Measurements from ENCODE around the gene VSNL1. TPM values are rescaled to one million over a fixed set of nuclear protein-coding genes. Genes with fewer than 3 reads are reported as not detected.

VSNL1 gene
- total and polyA plus RNA-seq, 2 experiments from 2014 or later, result 102 to 112 TPM

DNA sequence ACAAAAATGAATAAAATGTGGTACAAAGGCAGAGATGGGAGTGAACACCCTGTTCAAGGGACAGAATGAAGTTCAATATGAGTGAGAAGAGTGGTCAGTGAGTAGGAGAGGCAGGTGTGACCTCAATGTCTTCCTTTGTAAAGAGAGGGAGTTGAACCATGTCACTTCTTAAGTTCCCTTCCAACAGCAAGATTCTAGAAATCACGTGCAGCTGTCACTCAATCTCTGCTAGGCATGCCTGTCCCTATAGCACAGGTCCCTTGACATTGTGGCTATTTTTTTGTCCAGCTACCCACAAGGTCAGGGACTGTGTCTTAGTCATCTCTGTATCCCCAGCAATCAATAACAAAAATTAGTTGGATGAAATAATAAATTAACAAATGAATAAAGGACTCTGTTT, 66.9 kb downstream of the VSNL1 start:
- Histone ChIP-seq H2AFZ (no peak overlapping the region), H3K4me1 (ENCODE audit: insufficient read depth) (peaks cover 9% of the 10 kb centered on the region), H3K27ac (ENCODE audit: low read depth) (no peak overlapping the region), H3K4me2 (no peak overlapping the region), H3K4me3 (no peak overlapping the region), H3K79me2 (replicated peaks; ENCODE audit: insufficient read depth) (no peaks in the 10 kb centered on the region), H3F3A (replicated peaks; ENCODE audit: low read depth) (no peaks in the 10 kb centered on the region), H3K27me3 (ENCODE audit: insufficient read depth) (no peaks in the 10 kb centered on the region), H3K36me3 (ENCODE audit: insufficient read depth) (0 out of 2 replicates have a peak, but pooled peaks cover 3% of the 10 kb centered on the region), H3K9me2 (ENCODE audit: insufficient read depth) (0 out of 2 replicates have a peak, but pooled peaks cover 7% of the 10 kb centered on the region), H4K20me1 (replicated peaks; ENCODE audit: insufficient read depth) (peaks cover 20% of the 10 kb centered on the region)
- H3K36me3 Mint-ChIP-seq (ENCODE audit: low read depth), result peaks cover 39% of the 10 kb centered on the region
- H3K4me3 Mint-ChIP-seq, result no peak overlapping the region
- H3K27me3 Mint-ChIP-seq (ENCODE audit: insufficient read depth, low read depth, poor library complexity), result peaks cover 2% of the 10 kb centered on the region
- DNase-seq (ENCODE audit: low spot score), result no peak
- TF ChIP-seq EZH2phosphoT487 (IDR thresholded peaks at IDR 0.05; ENCODE audit: unreplicated experiment), result no peak
- TF ChIP-seq POLR2AphosphoS5 (IDR thresholded peaks at IDR 0.05; ENCODE audit: low read depth), result no peak
- no peak for TF ChIP-seq ZNF331 (CRISPR knock-in tag; IDR thresholded peaks at IDR 0.05; ENCODE audit: low read depth)
- no peak for TF ChIP-seq ETS1 (IDR thresholded peaks at IDR 0.05)
- TF ChIP-seq EZH2 (IDR thresholded peaks at IDR 0.05; ENCODE audit: low read depth, unreplicated experiment), result no peak
- peaks cover 14% of the 10 kb centered on the region for H3K4me1 Mint-ChIP-seq
- no peak for ATAC-seq
- H3K27ac Mint-ChIP-seq, result no peak overlapping the region
- H3K9me3 Mint-ChIP-seq, result no peaks in the 10 kb centered on the region

GRCh38 chr2:17608251-17608650, 67.8 kb downstream of the VSNL1 start:
- Histone ChIP-seq H3K36me3 (ENCODE audit: insufficient read depth) (0 out of 2 replicates have a peak, but pooled peaks cover 3% of the 10 kb centered on the region), H4K20me1 (replicated peaks; ENCODE audit: insufficient read depth) (peaks cover 19% of the 10 kb centered on the region), H3K4me1 (ENCODE audit: insufficient read depth) (peaks cover 9% of the 10 kb centered on the region), H3K4me3 (no peak overlapping the region), H3K9me2 (ENCODE audit: insufficient read depth) (0 out of 2 replicates have a peak, but pooled peaks cover 7% of the 10 kb centered on the region), H2AFZ (no peak overlapping the region), H3K79me2 (replicated peaks; ENCODE audit: insufficient read depth) (no peaks in the 10 kb centered on the region), H3K4me2 (no peak overlapping the region), H3K27me3 (ENCODE audit: insufficient read depth) (no peaks in the 10 kb centered on the region), H3K27ac (ENCODE audit: low read depth) (no peak overlapping the region), H3F3A (replicated peaks; ENCODE audit: low read depth) (no peaks in the 10 kb centered on the region)
- Mint-ChIP-seq H3K27me3 (ENCODE audit: insufficient read depth, low read depth, poor library complexity) (peaks cover 2% of the 10 kb centered on the region), H3K9me3 (no peaks in the 10 kb centered on the region), H3K36me3 (ENCODE audit: low read depth) (peaks cover 34% of the 10 kb centered on the region), H3K4me3 (no peak overlapping the region), H3K27ac (no peak overlapping the region), H3K4me1 (peaks cover 12% of the 10 kb centered on the region)
- no peak for DNase-seq (ENCODE audit: low spot score)
- no peak for ATAC-seq
- TF ChIP-seq ETS1 (IDR thresholded peaks at IDR 0.05) (no peak), NANOG (IDR thresholded peaks at IDR 0.05; ENCODE audit: borderline replicate concordance) (no peak), REST (IDR thresholded peaks at IDR 0.05; ENCODE audit: unreplicated experiment) (no peak), JUNB (IDR thresholded peaks at IDR 0.05; ENCODE audit: unreplicated experiment) (no peak), CREB1 (CRISPR knock-in tag; IDR thresholded peaks at IDR 0.05; ENCODE audit: low read depth) (no peak), ZNF114 (CRISPR knock-in tag; IDR thresholded peaks at IDR 0.05) (no peak), ZNF331 (CRISPR knock-in tag; IDR thresholded peaks at IDR 0.05; ENCODE audit: low read depth) (no peak), POLR2AphosphoS5 (IDR thresholded peaks at IDR 0.05; ENCODE audit: low read depth) (no peak), EZH2 (IDR thresholded peaks at IDR 0.05; ENCODE audit: low read depth, unreplicated experiment) (no peak), EZH2phosphoT487 (IDR thresholded peaks at IDR 0.05; ENCODE audit: unreplicated experiment) (no peak)
- TF ChIP-seq, protein P1, sequence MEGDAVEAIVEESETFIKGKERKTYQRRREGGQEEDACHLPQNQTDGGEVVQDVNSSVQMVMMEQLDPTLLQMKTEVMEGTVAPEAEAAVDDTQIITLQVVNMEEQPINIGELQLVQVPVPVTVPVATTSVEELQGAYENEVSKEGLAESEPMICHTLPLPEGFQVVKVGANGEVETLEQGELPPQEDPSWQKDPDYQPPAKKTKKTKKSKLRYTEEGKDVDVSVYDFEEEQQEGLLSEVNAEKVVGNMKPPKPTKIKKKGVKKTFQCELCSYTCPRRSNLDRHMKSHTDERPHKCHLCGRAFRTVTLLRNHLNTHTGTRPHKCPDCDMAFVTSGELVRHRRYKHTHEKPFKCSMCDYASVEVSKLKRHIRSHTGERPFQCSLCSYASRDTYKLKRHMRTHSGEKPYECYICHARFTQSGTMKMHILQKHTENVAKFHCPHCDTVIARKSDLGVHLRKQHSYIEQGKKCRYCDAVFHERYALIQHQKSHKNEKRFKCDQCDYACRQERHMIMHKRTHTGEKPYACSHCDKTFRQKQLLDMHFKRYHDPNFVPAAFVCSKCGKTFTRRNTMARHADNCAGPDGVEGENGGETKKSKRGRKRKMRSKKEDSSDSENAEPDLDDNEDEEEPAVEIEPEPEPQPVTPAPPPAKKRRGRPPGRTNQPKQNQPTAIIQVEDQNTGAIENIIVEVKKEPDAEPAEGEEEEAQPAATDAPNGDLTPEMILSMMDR (conservative IDR thresholded peaks at IDR 0.05; ENCODE audit: low read depth in 2 of 2), result no peak

All from GM23338 (cell line).